HL-60 (cell line): ENCODE results near the gene RASSF9.

Experiments
- DNase-seq, 2 experiments: peaks; one replicate each; pipeline ENCODE4 v3.0.0-alpha.2; 2010 to 2020; ENCODE audit warnings: low read depth in 1 of 2, low spot score in 1 of 2
- H3K27ac ChIP-seq: fragments of 250-450 bp; sonication (Bioruptor Pico); replicated peaks from 2 replicates; pipeline ENCODE4 v1.5.1; 2020; ENCODE audit warnings: mild to moderate bottlenecking, moderate library complexity
- H3K27me3 ChIP-seq: fragments of 250-450 bp; sonication (Bioruptor Pico); 2 replicates; pipeline ENCODE4 v1.5.1; 2021; ENCODE audit warnings: mild to moderate bottlenecking, moderate library complexity; ENCODE audit not compliant: insufficient read depth, poor library complexity, severe bottlenecking
- H3K4me3 ChIP-seq: replicated peaks from 2 replicates; pipeline ENCODE4 v1.5.1; 2011; ENCODE audit warnings: mild to moderate bottlenecking, control low read depth, low read length; ENCODE audit not compliant: insufficient read depth
- GABPA ChIP-seq: IDR thresholded peaks from 2 replicates; pipeline ENCODE4 v1.6.1; 2012; ENCODE audit warnings: low read depth
- POLR2AphosphoS5 ChIP-seq: IDR thresholded peaks from 2 replicates; pipeline ENCODE4 v1.6.1; 2012; ENCODE audit warnings: low read depth
- SPI1 ChIP-seq: IDR thresholded peaks from 2 replicates; pipeline ENCODE4 v1.6.1; 2012; ENCODE audit warnings: low read depth, mild to moderate bottlenecking, borderline replicate concordance
- TF ChIP-seq, protein P1 (sequence below): IDR thresholded peaks from one replicate; pipeline ENCODE4 v1.5.1; 2011; ENCODE audit warnings: low read length, control low read depth, inconsistent platforms; ENCODE audit not compliant: insufficient read depth
- TF ChIP-seq, protein P2 (sequence below): IDR thresholded peaks from 2 replicates; pipeline ENCODE4 v1.6.1; 2012; ENCODE audit warnings: low read depth; ENCODE audit not compliant: insufficient replicate concordance

RASSF9 gene

DNA sequence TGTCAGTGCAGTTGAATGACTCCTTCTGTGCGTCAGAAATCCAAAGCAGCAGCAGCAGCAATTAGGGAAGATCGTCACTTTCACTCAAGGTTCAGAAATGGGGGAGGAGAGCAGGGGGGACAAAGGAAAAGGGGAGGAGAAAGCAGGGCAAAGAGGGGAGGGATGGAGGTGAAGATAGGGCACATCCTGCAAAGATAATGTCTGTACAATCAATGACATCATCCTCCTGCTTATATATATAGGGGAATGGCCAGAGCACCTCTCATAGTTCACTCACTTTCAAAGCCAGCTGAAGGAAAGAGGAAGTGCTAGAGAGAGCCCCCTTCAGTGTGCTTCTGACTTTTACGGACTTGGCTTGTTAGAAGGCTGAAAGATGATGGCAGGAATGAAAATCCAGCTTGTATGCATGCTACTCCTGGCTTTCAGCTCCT, 37.8 kb upstream of the RASSF9 start, which contains the start of gene NTS:
NTS (plus strand) TSS at position 265 of the 431 bp plus-strand sequence; CDS start at position 374, 109 bp downstream.
- TF ChIP-seq, protein P1, sequence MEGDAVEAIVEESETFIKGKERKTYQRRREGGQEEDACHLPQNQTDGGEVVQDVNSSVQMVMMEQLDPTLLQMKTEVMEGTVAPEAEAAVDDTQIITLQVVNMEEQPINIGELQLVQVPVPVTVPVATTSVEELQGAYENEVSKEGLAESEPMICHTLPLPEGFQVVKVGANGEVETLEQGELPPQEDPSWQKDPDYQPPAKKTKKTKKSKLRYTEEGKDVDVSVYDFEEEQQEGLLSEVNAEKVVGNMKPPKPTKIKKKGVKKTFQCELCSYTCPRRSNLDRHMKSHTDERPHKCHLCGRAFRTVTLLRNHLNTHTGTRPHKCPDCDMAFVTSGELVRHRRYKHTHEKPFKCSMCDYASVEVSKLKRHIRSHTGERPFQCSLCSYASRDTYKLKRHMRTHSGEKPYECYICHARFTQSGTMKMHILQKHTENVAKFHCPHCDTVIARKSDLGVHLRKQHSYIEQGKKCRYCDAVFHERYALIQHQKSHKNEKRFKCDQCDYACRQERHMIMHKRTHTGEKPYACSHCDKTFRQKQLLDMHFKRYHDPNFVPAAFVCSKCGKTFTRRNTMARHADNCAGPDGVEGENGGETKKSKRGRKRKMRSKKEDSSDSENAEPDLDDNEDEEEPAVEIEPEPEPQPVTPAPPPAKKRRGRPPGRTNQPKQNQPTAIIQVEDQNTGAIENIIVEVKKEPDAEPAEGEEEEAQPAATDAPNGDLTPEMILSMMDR = no peak
- TF ChIP-seq SPI1 = peak; percentile 90
- TF ChIP-seq GABPA = no peak
- TF ChIP-seq, protein P2, sequence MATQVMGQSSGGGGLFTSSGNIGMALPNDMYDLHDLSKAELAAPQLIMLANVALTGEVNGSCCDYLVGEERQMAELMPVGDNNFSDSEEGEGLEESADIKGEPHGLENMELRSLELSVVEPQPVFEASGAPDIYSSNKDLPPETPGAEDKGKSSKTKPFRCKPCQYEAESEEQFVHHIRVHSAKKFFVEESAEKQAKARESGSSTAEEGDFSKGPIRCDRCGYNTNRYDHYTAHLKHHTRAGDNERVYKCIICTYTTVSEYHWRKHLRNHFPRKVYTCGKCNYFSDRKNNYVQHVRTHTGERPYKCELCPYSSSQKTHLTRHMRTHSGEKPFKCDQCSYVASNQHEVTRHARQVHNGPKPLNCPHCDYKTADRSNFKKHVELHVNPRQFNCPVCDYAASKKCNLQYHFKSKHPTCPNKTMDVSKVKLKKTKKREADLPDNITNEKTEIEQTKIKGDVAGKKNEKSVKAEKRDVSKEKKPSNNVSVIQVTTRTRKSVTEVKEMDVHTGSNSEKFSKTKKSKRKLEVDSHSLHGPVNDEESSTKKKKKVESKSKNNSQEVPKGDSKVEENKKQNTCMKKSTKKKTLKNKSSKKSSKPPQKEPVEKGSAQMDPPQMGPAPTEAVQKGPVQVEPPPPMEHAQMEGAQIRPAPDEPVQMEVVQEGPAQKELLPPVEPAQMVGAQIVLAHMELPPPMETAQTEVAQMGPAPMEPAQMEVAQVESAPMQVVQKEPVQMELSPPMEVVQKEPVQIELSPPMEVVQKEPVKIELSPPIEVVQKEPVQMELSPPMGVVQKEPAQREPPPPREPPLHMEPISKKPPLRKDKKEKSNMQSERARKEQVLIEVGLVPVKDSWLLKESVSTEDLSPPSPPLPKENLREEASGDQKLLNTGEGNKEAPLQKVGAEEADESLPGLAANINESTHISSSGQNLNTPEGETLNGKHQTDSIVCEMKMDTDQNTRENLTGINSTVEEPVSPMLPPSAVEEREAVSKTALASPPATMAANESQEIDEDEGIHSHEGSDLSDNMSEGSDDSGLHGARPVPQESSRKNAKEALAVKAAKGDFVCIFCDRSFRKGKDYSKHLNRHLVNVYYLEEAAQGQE = no peak
- H3K4me3 ChIP-seq = no peak within 1 kb of the TSS
- H3K27ac ChIP-seq = no peak within 1 kb of the TSS
- H3K27me3 ChIP-seq = no peaks in the 10 kb centered on the region
- DNase-seq = no peak

DNA sequence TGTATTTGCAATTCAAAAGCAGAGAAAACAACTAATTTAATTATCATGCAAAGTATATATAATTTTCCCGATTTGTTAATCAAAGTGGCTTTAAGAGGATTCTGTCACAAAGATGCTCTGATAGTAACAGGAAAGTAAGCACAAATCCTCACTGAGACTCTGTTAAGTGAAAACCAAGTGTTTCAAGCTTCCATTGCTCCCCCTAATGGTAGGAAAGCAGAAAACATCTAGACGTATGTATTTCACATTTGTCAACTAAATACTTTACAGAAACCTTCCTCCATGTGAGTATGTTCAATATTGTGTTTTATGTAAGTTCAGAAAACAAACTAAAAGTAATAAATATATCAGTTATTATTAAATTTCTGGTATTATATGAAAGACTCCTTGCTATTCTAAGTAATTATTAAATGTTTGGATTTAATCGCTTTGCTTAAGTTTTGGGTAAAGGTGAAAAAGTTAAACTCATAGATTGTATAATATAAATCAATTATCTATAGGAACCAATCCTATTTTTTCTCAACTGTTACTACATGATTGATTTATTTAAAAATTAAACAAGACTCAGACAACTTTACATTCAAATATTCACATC, 36.4 kb upstream of the RASSF9 start:
- no peaks in the 10 kb centered on the region for H3K27me3 ChIP-seq
- no peak for TF ChIP-seq GABPA
- TF ChIP-seq, protein P1 = peak; percentile 59
- DNase-seq = peak; percentile 8
- no peak overlapping the region for H3K27ac ChIP-seq
- no peak overlapping the region for H3K4me3 ChIP-seq

DNA sequence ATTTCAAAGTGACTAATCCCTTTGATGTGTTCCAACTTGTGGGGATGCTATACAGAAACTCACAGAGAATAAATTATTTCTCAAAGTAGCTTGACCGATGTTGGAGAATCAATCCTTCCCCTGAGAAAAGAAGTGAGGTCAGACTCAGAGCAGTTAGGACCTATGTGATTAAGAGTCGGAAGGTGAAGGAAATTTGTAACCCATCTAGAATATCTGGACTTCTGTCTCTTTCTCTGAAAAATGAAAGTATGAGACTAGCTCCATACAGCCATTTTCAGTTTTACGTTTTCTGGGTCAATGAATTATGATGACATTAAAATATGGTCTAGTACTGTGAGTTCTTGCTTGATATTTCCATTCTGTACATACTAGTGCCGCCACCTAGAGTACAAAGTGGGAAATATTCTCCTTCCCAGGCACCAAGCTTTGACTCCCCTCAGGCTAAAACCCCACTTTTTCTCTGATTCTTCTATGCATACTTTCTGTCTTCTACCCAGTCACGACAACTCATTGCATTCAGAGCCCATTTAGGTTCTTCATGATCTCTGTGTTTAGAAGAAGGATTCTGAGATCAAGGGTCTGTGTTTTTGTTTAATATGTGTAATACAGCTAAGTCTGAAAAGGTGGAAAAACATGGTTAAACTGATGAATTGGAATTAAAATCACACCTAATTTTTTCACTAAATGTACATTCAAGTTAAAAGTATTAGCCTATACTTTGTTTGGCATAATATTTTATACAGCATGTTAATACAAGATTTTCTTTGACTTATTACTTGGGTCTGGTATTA, 31.0 kb upstream of the RASSF9 start:
- TF ChIP-seq, protein P1 = peak; percentile 55
- TF ChIP-seq, protein P2 = no peak
- Histone ChIP-seq H3K4me3 (no peak overlapping the region), H3K27ac (no peak overlapping the region), H3K27me3 (no peaks in the 10 kb centered on the region)
- peak; percentile 2 to 13 for DNase-seq

DNA sequence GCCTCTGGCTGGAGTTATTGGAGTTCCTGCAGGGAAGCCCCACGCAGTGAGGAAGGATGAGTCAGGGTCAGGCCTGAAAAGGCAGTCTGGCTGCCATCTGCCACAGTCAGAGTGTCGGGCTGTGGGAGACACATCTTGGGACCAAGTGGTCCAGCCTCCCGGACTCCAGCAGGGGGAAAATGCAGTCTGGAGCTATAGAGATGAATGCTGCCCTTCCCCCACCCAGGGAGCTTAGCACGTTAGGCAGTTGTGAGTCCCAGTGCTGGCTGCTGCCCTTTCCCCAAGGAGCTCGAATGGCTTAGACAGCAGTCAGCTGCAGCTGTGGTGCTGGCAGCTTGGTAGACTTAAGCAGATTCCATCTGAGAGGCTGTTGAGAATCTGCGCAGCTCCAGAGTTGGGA, 29.7 kb upstream of the RASSF9 start:
- no peak for DNase-seq
- Histone ChIP-seq H3K4me3 (no peak overlapping the region), H3K27ac (no peak overlapping the region), H3K27me3 (no peaks in the 10 kb centered on the region)
- no peak for TF ChIP-seq POLR2AphosphoS5
- TF ChIP-seq, protein P1 = no peak
- TF ChIP-seq SPI1 = no peak
- TF ChIP-seq, protein P2 = no peak
- TF ChIP-seq GABPA = no peak
